Stimulated activated CD8-positive, alpha-beta memory T cell treated with anti-CD3 and anti-CD28 coated beads, Interleukin-4, amount 100 ng/mL, for 1 hour (primary cell): ENCODE results near the gene FUT8.

Experiments
- DNase-seq, 2 donors: peaks; one replicate each; pipeline ENCODE4 v3.0.0-alpha.2; 2020; ENCODE audit warnings: low read depth in 2 of 2, low spot score in 1 of 2

Gene FUT8

GRCh38 chr14:65552724-65553123 is 140.2 kb downstream of the FUT8 start:
- DNase-seq = no peak

GRCh38 chr14:65554837-65555236 is 142.3 kb downstream of the FUT8 start:
- DNase-seq = no peak

GRCh38 chr14:65555358-65555757 is 142.8 kb downstream of the FUT8 start:
- DNase-seq = no peak

GRCh38 chr14:65558363-65558762 is 145.8 kb downstream of the FUT8 start:
- no peak for DNase-seq

- DNase-seq = no peak
Measured at GRCh38 chr14:65560340-65561027, 148.0 kb downstream of the FUT8 start.

GRCh38 chr14:65564370-65564769 is 151.8 kb downstream of the FUT8 start:
- DNase-seq = no peak

GRCh38 chr14:65565948-65566347 is 153.4 kb downstream of the FUT8 start:
- DNase-seq = no peak

- DNase-seq = no peak
Measured at GRCh38 chr14:65566820-65567522, 154.4 kb downstream of the FUT8 start.

GRCh38 chr14:65574611-65575010 is 162.1 kb downstream of the FUT8 start:
- no peak for DNase-seq

- no peak for DNase-seq
Measured at GRCh38 chr14:65575389-65575788, 162.9 kb downstream of the FUT8 start.

GRCh38 chr14:65580973-65581372 is 168.4 kb downstream of the FUT8 start:
- DNase-seq = no peak

- DNase-seq = no peak
Measured at GRCh38 chr14:65581378-65581777, 168.8 kb downstream of the FUT8 start.

- no peak for DNase-seq
Measured at GRCh38 chr14:65581799-65582198, 169.3 kb downstream of the FUT8 start.

GRCh38 chr14:65585216-65585615 is 172.7 kb downstream of the FUT8 start:
- DNase-seq = no peak

GRCh38 chr14:65588426-65589140 is 176.1 kb downstream of the FUT8 start:
- no peak for DNase-seq

- no peak for DNase-seq
Measured at GRCh38 chr14:65594153-65594881, 181.8 kb downstream of the FUT8 start.

- DNase-seq = no peak
Measured at GRCh38 chr14:65594882-65595237, 182.3 kb downstream of the FUT8 start.

GRCh38 chr14:65599375-65599774 is 186.8 kb downstream of the FUT8 start:
- no peak for DNase-seq

- DNase-seq = no peak
Measured at GRCh38 chr14:65600742-65601141, 188.2 kb downstream of the FUT8 start.

GRCh38 chr14:65604535-65604934 is 192.0 kb downstream of the FUT8 start:
- DNase-seq = no peak

GRCh38 chr14:65604936-65605335 is 192.4 kb downstream of the FUT8 start:
- no peak for DNase-seq

GRCh38 chr14:65606460-65606859 is 193.9 kb downstream of the FUT8 start:
- DNase-seq = no peak
